ENCODE data around the gene LRRC32.

Gene LRRC32

DNA sequence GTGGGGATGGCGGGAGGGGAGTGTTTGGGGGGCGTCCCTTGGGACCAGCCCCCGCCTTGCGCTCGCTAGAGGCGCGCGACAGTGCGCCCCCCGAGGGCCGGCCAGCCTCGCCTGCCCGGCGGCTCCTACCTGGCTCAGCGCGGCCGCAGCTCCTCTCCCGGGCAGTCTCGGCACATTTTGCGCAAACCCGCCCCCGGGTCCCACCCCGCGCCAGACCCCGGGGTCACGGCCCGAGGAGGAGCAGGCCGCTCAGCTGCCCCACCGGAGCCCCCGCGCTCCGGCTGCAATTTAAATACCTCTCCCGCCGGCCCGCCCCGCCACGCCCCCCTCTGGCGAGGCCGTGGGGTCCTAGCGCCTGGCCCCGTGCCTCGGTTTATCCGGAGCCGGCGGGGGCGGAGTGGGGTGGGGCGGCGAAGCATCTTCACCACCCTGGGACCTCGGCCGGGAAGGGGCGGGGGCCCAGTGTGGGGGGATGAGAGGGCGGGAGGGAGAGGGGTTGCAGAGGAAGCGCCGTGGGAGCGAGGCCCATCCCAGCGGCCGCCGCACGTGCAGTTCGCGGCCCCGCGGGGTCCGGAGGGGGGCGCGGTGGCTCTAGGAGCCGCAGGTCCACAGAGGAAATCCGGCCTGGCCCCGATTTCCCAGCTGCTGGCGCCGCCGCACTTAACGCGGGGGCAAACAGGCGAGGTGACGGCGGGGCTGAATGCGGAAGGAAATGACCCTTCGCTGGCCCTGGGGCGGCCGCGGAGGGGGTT lies at the start of gene LRRC32:
LRRC32 (minus strand) TSS at position 263 of the 752 bp plus-strand sequence. CDS start 4,793 bp downstream, outside the sequence.
- no peak for DNase-seq

DNA sequence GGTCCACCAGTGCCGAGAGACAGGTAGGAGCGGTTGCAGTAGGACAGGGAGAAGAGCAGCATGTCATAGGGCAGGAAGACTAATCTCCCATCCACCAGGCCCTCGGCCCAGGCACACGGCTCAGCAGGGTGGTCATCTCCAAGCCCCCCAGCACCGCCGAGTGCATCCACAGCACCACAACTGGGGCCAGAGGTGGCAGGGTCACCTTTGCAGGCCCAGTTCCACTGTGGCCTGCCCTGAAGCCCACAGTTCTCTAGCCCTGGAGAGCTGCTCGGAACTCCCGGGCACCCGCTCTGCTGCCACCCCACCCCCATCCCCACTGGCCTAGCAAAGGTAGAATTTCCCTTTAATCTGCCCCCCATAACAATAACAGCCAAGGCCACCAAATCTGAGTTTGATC lies 49.1 kb upstream of the LRRC32 start:
- DNase-seq: no peak

- DNase-seq: no peak
Measured at GRCh38 chr11:76719281-76719680, 48.7 kb upstream of the LRRC32 start.

DNA sequence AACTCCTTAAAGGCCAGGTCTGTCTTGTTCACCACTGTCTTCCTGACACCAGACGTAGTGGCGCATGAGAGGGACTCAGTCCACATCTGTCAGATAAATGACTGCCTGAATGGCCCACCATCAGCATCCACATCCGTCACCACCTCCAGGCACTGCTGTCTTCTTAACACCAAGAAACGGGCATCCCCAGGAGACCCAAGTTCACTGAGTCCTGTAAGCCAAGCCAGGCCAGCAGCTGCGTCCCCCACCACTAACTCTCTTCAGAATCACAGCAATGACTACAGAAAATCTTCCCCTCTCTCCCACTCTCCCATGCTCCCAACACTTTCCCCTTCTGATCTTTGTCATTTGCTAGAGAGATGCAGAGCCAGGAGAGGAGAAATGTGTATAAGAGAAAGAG lies 47.3 kb upstream of the LRRC32 start:
- no peak for DNase-seq

- DNase-seq: no peak
Measured at GRCh38 chr11:76717369-76717768, 46.8 kb upstream of the LRRC32 start.

GRCh38 chr11:76716268-76716667 lies 45.7 kb upstream of the LRRC32 start:
- DNase-seq: no peak

DNA sequence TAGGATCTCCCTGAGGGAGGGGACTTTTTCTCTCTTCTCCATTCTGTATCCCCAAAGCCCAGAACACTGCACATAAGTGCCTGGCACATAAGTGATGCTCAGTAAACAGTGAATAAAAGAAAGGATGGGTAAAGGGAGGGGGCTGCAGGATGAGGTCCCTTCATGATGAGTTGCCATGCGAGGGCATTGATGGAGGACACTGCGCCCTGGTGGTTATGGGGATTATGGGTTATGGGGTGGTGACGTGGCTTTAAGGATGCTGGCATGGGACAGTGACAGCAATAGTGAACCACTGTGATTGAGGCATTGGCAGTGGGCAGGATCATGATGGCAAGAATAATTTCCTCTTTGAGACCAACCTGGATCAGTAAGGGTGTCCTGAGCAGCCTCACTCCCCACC lies 43.9 kb upstream of the LRRC32 start:
- DNase-seq: no peak

GRCh38 chr11:76713499-76713898 lies 43.0 kb upstream of the LRRC32 start:
- DNase-seq: no peak

DNA sequence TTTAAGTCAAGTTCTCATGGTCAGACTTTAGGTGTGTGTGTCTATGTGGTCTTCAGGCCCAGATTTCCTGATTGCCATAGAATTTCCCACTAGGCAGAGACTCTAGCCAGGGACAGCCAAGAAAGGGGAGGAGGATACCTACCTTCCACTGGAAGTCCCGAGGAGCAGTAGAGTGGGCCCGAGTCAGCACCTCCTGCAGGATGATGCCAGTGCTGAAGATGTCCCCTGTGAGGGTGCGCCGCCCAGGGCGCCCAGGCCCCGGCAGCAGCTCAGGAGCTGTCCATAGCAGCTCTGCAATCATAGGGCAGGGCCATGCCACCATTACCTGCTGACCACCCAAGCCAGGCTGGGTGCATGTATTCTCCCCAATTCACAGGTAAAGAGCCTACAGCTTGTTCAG lies 41.6 kb upstream of the LRRC32 start:
- DNase-seq: no peak

GRCh38 chr11:76709756-76710155 lies 39.2 kb upstream of the LRRC32 start:
- no peak for DNase-seq

- no peak for DNase-seq
Measured at GRCh38 chr11:76708972-76709660, 38.6 kb upstream of the LRRC32 start.

- no peak for DNase-seq
Measured at GRCh38 chr11:76707293-76707825, 36.8 kb upstream of the LRRC32 start.

- no peak for DNase-seq
Measured at GRCh38 chr11:76706667-76707066, 36.1 kb upstream of the LRRC32 start.

DNA sequence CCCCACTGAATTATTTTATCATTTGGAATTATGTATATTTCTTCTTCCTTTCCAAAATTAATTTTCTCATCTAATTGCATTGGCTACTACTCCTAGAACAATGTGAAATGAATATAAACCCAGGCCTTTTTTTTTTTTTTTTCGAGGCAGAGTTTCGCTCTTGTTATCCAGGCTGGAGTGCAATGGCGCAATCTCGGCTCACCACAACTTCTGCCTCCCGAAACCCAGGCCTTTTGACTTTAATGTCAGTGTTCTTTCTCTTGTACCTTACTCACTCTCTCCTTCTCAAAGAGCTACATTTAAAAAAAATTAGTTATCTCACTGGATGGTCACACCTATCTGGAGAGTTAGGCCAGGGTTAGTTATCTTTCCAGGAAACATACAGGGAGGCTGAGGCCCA lies 35.3 kb upstream of the LRRC32 start:
- DNase-seq: no peak

- no peak for DNase-seq
Measured at GRCh38 chr11:76704171-76704948, 33.8 kb upstream of the LRRC32 start.

DNA sequence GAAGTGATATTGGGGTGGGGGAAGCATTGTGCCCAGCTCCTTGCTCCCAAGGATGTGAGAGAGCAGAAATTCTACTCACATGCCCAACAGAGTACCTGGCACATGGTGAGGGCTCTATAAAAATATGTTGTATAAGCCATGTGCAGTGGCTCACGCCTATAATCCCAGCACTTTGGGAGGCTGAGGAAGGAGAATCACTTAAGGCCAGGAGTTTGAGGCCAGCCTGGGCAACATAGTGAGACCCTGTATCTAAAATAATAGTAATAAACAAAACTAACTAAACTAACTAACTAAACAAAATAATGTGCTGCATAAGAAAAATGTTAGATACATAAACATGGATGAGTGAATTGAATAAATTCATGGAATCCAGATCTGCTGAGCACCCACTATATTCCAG lies 33.2 kb upstream of the LRRC32 start:
- no peak for DNase-seq

GRCh38 chr11:76702336-76703128 lies 32.0 kb upstream of the LRRC32 start:
- DNase-seq: no peak

- no peak for DNase-seq
Measured at GRCh38 chr11:76701294-76702040, 30.9 kb upstream of the LRRC32 start.

GRCh38 chr11:76700177-76701100 lies 29.9 kb upstream of the LRRC32 start:
- DNase-seq: no peak

DNA sequence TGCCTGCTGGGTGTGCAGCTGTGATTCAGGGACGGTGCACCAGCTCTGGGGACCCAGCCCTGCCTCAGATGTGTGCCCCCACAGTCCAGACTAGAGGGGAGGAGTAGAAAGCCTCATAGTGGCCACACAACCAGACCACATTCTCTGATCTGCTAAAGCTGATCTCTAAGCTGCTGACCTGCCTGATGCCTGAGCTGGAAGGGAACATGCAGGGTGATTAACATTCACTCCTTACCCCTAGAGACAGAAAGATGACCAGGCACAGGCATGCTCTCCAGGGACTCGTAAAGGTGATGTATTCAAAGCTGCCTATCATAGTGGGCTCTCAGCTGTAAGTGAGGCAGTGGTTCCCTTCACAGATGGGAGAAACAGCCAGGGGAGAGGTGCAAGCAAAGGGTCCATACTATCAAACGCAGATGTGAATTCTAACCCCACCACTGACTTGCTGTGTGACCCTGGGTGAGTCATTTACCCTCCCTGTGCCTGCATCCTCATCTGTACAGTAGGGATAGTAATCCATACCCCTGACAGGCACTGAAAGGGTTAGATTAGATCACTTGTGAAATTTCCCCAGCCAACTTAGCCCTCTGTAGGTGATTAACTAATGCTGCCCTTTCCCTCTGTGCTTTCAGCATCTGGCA lies 29.0 kb upstream of the LRRC32 start:
- no peak for DNase-seq
